Activated T-cell treated with anti-CD3 and anti-CD28 coated beads, Interleukin-2, amount 50 U/mL, for 72 hours (primary cell): ENCODE measurements around the gene CST4. TPM values are rescaled to one million over a fixed set of nuclear protein-coding genes. Genes with fewer than 3 reads are reported as not detected.

Source experiments
- ATAC-seq, 2 donors: fragments of 150-1000 bp; cut with Tn5 transposase; replicated peaks in 1 of 2; 2 replicates each; pipeline ENCODE4 v1.10.0; 2021; ENCODE audit warnings: moderate library complexity in 2 of 2, mild to moderate bottlenecking in 1 of 2
- DNase-seq, 2 donors: peaks; one replicate each; pipeline ENCODE4 v3.0.0; 2021 to 2022; ENCODE audit warnings: mixed read lengths in 1 of 2
- H3K27ac Mint-ChIP-seq: one replicate; pipeline ENCODE4 v1.8.0; 2022; ENCODE audit warnings: mild to moderate bottlenecking, moderate library complexity, mixed read lengths
- H3K27me3 Mint-ChIP-seq: one replicate; pipeline ENCODE4 v1.8.0; 2022; ENCODE audit warnings: low read depth, mixed read lengths
- H3K36me3 Mint-ChIP-seq, 2 donors: one replicate each; pipeline ENCODE4 v1.8.0; 2022; ENCODE audit warnings: mixed read lengths in 2 of 2, mild to moderate bottlenecking in 1 of 2; ENCODE audit not compliant: insufficient read depth in 2 of 2
- H3K4me1 Mint-ChIP-seq: one replicate; pipeline ENCODE4 v1.8.0; 2022; ENCODE audit warnings: low read depth, mixed read lengths
- H3K4me3 Mint-ChIP-seq, 2 donors: one replicate each; pipeline ENCODE4 v1.8.0; 2022; ENCODE audit warnings: mild to moderate bottlenecking in 2 of 2, mixed read lengths in 2 of 2, moderate library complexity in 2 of 2
- H3K9me3 Mint-ChIP-seq, 2 donors: one replicate each; pipeline ENCODE4 v1.8.0; 2022; ENCODE audit warnings: mixed read lengths in 2 of 2
- total RNA-seq, 2 donors: library from RNA; stranded (reverse); gene quantifications; one replicate each; pipeline ENCODE4 v1.2.3, GENCODE V29; 2022

CST4 gene
- total RNA-seq, 2 donors from 2014 or later, result not detected

DNA sequence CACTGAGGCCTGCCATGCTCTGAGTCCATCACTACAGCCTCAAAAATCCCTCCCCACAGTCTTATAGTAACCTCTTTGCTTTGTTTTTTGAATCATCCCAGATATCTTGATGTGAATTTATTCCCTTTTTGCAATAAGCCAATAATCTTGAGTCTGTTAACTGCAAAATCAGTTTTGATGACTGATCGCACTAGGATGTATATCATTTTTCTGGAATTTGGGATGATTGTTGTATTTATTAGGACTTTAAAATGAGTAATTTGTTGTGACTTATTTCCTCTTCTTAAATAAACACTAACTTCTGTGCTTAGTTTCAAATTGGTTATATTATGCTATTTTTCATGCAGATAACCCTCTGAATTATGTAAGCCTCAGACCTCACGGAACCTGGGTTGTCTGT is 5.6 kb downstream of the CST4 start:
- Mint-ChIP-seq H3K4me1 (no peaks in the 10 kb centered on the region), H3K27me3 (no peaks in the 10 kb centered on the region)
- DNase-seq, result no peak

GRCh38 chr20:23680146-23680545 is 8.7 kb downstream of the CST4 start:
- ATAC-seq, result no peak
- DNase-seq, result no peak
- H3K36me3 Mint-ChIP-seq, result no peaks in the 10 kb centered on the region
- no peaks in the 10 kb centered on the region for H3K9me3 Mint-ChIP-seq
- H3K4me1 Mint-ChIP-seq, result no peaks in the 10 kb centered on the region
- no peaks in the 10 kb centered on the region for H3K27me3 Mint-ChIP-seq
- H3K27ac Mint-ChIP-seq, result no peak overlapping the region
- no peak overlapping the region for H3K4me3 Mint-ChIP-seq

More for the DNA sequence above, 5.6 kb downstream of the CST4 start:
- H3K9me3 Mint-ChIP-seq, result no peaks in the 10 kb centered on the region
- ATAC-seq, result no peak
- H3K27ac Mint-ChIP-seq, result no peak overlapping the region
- H3K4me3 Mint-ChIP-seq, result no peak overlapping the region
- H3K36me3 Mint-ChIP-seq, result no peaks in the 10 kb centered on the region

GRCh38 chr20:23679133-23680092 is 9.4 kb downstream of the CST4 start:
- Mint-ChIP-seq H3K27ac (no peak overlapping the region), H3K4me3 (no peak overlapping the region), H3K27me3 (no peaks in the 10 kb centered on the region), H3K4me1 (no peaks in the 10 kb centered on the region), H3K36me3 (no peaks in the 10 kb centered on the region), H3K9me3 (no peaks in the 10 kb centered on the region)
- no peak for ATAC-seq
- no peak for DNase-seq

- H3K9me3 Mint-ChIP-seq, result peaks cover 0 to 3% of the 10 kb centered on the region in 2 donors
- H3K27me3 Mint-ChIP-seq, result no peaks in the 10 kb centered on the region
- no peaks in the 10 kb centered on the region for H3K36me3 Mint-ChIP-seq
- ATAC-seq (no peak), DNase-seq (no peak)
- no peak overlapping the region for H3K4me3 Mint-ChIP-seq
- no peak overlapping the region for H3K27ac Mint-ChIP-seq
- no peaks in the 10 kb centered on the region for H3K4me1 Mint-ChIP-seq
Observed at GRCh38 chr20:23673209-23673608, 15.6 kb downstream of the CST4 start.

DNA sequence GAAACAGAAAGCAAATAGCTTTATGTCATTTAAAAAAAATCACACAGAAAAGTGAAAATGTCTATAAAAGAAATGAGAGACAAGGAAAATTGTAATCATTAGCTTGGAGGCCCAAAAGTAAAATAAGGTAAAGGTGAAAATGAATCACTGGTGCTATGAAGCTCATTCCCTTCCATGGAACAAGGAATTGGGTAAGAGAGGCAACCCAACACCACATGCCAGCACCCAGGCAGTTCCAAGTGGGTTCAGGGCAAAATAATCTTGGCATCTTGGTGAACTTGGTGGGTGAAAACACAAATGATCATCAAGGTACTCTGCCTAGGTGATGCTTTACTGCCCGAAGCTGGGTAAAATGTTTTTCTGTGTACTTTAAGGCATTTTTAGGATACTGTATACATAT is 16.7 kb downstream of the CST4 start:
- Mint-ChIP-seq H3K27me3 (no peaks in the 10 kb centered on the region), H3K36me3 (no peaks in the 10 kb centered on the region), H3K9me3 (peaks cover 0 to 3% of the 10 kb centered on the region in 2 donors), H3K4me3 (no peak overlapping the region), H3K27ac (no peak overlapping the region), H3K4me1 (no peaks in the 10 kb centered on the region)
- ATAC-seq, result no peak
- DNase-seq, result no peak

DNA sequence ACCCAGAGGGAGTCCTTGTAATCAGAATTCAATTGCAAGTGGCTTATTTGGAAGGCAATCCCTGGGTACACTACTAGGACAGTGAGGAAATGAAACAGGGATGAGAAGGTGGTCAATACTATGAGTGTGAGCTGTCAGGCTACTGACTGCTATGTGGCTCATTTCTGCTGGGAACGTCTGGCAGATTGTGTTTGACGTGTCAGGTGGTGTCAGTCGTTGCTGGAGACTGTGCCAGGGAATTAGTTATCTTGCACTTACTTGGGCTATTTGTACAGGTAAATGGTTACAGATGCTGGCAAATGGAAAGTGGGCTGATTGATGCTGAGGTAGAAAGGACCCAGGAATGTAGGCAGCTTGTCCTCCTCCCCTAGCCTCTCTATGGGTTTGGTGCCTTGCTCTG is 17.4 kb downstream of the CST4 start:
- H3K27ac Mint-ChIP-seq, result no peak overlapping the region
- no peak overlapping the region for H3K4me3 Mint-ChIP-seq
- H3K4me1 Mint-ChIP-seq, result no peaks in the 10 kb centered on the region
- H3K9me3 Mint-ChIP-seq, result peaks cover 0 to 3% of the 10 kb centered on the region in 2 donors
- no peaks in the 10 kb centered on the region for H3K27me3 Mint-ChIP-seq
- ATAC-seq (no peak), DNase-seq (no peak)
- no peaks in the 10 kb centered on the region for H3K36me3 Mint-ChIP-seq

- ATAC-seq (no peak), DNase-seq (no peak)
- no peak overlapping the region for H3K27ac Mint-ChIP-seq
- H3K4me3 Mint-ChIP-seq, result no peak overlapping the region
- H3K36me3 Mint-ChIP-seq, result no peaks in the 10 kb centered on the region
- no peaks in the 10 kb centered on the region for H3K4me1 Mint-ChIP-seq
- H3K9me3 Mint-ChIP-seq, result peaks cover 0 to 3% of the 10 kb centered on the region in 2 donors
- no peaks in the 10 kb centered on the region for H3K27me3 Mint-ChIP-seq
Observed at GRCh38 chr20:23670361-23670760, 18.5 kb downstream of the CST4 start.

DNA sequence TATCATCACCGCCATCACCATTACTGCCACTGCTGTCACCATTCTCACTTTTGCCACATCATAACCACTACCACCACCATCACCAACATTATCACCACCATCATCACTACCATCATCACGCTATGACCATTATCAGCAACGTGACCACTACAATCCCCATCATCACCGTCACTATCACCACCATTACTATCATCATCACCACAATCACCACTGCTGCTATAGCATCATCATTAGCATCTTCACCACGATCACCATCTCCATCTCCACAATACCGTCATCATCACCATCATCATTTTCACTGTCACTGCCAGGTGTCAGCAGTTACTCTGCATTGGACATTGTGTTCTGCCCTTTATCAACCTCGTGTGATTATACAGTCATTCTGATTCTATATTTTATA is 19.0 kb downstream of the CST4 start:
- Mint-ChIP-seq H3K27me3 (no peaks in the 10 kb centered on the region), H3K27ac (no peak overlapping the region), H3K9me3 (peaks cover 0 to 3% of the 10 kb centered on the region in 2 donors), H3K4me1 (no peaks in the 10 kb centered on the region), H3K4me3 (no peak overlapping the region), H3K36me3 (no peaks in the 10 kb centered on the region)
- ATAC-seq (no peak), DNase-seq (no peak)

DNA sequence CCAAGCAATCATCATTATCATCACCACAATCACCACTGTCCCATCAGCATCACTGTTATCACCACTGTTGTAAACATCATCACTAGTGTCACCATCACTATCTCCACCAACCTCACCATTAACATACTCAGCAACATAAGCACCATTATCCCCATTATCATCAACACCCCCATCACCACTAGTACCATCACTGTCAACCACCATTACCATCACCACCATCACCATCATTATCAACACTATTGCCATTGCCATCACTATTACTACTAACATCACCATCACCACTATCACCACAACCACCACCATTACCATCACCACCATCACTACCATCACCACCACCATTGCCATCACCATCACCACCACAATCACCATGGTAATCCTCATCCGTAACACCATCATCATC is 19.5 kb downstream of the CST4 start:
- no peak for ATAC-seq
- H3K4me3 Mint-ChIP-seq, result no peak overlapping the region

GRCh38 chr20:23668477-23668951 is 20.3 kb downstream of the CST4 start:
- H3K27ac Mint-ChIP-seq, result no peak overlapping the region
- no peaks in the 10 kb centered on the region for H3K4me1 Mint-ChIP-seq
- DNase-seq (peak; percentile 42 to 57), ATAC-seq (peak; percentile 57 to 66)
- peaks cover 0 to 3% of the 10 kb centered on the region in 2 donors for H3K9me3 Mint-ChIP-seq
- no peaks in the 10 kb centered on the region for H3K27me3 Mint-ChIP-seq
- no peak overlapping the region for H3K4me3 Mint-ChIP-seq
- no peaks in the 10 kb centered on the region for H3K36me3 Mint-ChIP-seq

More for the DNA sequence above, 19.5 kb downstream of the CST4 start:
- no peaks in the 10 kb centered on the region for H3K36me3 Mint-ChIP-seq
- peaks cover 0 to 3% of the 10 kb centered on the region in 2 donors for H3K9me3 Mint-ChIP-seq
- no peaks in the 10 kb centered on the region for H3K4me1 Mint-ChIP-seq
- DNase-seq, result no peak
- no peak overlapping the region for H3K27ac Mint-ChIP-seq
- no peaks in the 10 kb centered on the region for H3K27me3 Mint-ChIP-seq

GRCh38 chr20:23667666-23668065 is 21.2 kb downstream of the CST4 start:
- no peaks in the 10 kb centered on the region for H3K9me3 Mint-ChIP-seq
- ATAC-seq, result no peak
- no peak overlapping the region for H3K27ac Mint-ChIP-seq
- no peaks in the 10 kb centered on the region for H3K4me1 Mint-ChIP-seq
- no peaks in the 10 kb centered on the region for H3K27me3 Mint-ChIP-seq
- H3K4me3 Mint-ChIP-seq, result no peak overlapping the region
- H3K36me3 Mint-ChIP-seq, result no peaks in the 10 kb centered on the region
- no peak for DNase-seq

GRCh38 chr20:23666698-23667097 is 22.1 kb downstream of the CST4 start:
- no peaks in the 10 kb centered on the region for H3K9me3 Mint-ChIP-seq
- H3K36me3 Mint-ChIP-seq, result no peaks in the 10 kb centered on the region
- H3K27me3 Mint-ChIP-seq, result no peaks in the 10 kb centered on the region
- ATAC-seq (no peak), DNase-seq (no peak)
- no peaks in the 10 kb centered on the region for H3K4me1 Mint-ChIP-seq
- no peak overlapping the region for H3K4me3 Mint-ChIP-seq
- H3K27ac Mint-ChIP-seq, result no peak overlapping the region

DNA sequence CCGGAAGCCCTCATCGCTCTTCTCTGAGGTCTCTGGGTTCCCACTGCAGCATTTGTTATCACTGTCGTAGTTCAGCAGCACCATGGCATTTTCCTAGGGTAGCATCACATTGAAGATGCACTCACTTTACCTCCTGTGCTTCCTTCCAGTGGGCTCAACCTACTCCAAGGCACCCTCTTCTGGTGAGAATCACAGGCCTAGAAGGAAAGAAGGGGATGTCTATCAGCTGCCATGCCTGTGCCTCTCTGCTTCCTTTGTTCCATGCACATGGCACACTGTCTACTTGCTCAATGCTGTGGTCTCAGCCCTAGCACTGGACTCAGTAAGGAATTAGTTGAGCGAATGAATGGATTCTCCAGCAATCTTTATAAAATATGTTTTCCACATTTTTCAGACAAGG is 22.6 kb downstream of the CST4 start:
- Mint-ChIP-seq H3K36me3 (no peaks in the 10 kb centered on the region), H3K27me3 (no peaks in the 10 kb centered on the region), H3K27ac (no peak overlapping the region), H3K4me1 (no peaks in the 10 kb centered on the region), H3K4me3 (no peak overlapping the region), H3K9me3 (no peaks in the 10 kb centered on the region)
- ATAC-seq, result no peak
- DNase-seq, result no peak

DNA sequence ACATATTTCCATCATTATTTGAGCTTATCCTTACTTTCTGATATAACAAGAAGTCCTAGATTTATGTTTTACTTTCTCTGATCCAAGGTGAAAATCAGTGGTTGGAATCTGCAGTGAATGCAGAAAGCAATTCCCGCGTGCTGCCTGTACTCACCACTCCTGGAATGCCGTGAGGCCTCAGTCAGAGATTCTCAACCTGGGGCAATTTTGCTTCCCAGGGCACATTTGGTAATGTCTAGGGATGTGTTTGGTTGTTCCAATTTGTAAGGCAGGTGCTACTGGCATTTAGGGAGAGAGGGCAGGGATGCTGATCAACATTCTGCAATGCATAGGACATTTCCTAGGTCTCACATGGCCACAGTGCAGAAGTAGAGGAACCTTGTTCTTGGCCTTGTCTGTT is 23.9 kb downstream of the CST4 start:
- ATAC-seq, result no peak
- H3K9me3 Mint-ChIP-seq, result no peaks in the 10 kb centered on the region
- DNase-seq, result no peak
- no peak overlapping the region for H3K27ac Mint-ChIP-seq
- H3K36me3 Mint-ChIP-seq, result no peaks in the 10 kb centered on the region
- no peaks in the 10 kb centered on the region for H3K4me1 Mint-ChIP-seq
- H3K27me3 Mint-ChIP-seq, result no peaks in the 10 kb centered on the region
- H3K4me3 Mint-ChIP-seq, result no peak overlapping the region
